Pulmonary artery endothelial cell (primary cell): Measurements from ENCODE around the gene COL6A1. TPM values are rescaled to one million over a fixed set of nuclear protein-coding genes. Genes with fewer than 3 reads are reported as not detected.
A peak's percentile ranks its signal among the peaks of the same experiment; 100 is the strongest.
"Not testable (repeated sequence)": the region's sequence is repeated elsewhere in the genome, so short reads cannot be mapped to it uniquely, and the experiment has no call there.

Experiments
- DNase-seq: peaks from one replicate; pipeline ENCODE4 v3.0.0-alpha.2; 2011; ENCODE audit warnings: low read depth, low spot score
- total RNA-seq: library from RNA; depleted of rRNA; stranded (reverse); fragments of >200 nt; gene quantifications from 2 replicates; pipeline ENCODE4 v1.2.3, GENCODE V29; 2014

COL6A1 gene
- total RNA-seq, 1 donor from 2014 or later: 18.7 TPM

DNA sequence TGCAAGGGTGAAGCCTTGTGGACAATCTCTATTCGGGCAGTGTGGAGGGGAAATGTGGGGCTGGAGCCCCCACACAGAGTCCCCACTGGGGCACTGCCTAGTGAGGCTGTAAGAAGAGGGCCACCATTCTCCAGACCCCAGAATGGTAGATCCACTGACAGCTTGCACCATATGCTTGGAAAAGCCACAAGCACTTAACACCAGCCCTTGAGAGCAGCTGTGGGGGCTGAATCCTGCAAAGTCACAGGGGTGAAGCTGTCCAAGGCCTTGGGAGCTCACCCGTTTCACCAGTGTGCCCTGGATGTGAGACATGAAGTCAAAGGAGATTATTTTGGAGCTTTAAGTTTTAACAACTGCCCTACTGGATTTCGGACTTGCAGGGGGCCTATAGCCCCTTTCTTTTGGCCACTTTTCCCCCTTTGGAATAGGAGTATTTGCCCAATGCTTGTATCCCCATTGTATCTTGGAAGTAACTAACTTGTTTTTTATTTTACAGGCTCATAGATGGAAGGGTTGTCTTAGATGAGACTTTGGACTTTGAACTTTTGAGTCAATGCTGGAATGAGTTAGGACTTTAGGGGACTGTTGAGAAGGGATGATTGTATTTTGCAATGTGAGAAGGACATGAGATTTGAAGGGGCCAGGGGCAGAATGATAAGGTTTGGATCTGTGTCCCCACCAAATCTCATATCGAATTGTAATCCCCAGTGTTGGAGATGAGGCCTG, 16.3 kb upstream of the COL6A1 start:
- DNase-seq: no peak

DNA sequence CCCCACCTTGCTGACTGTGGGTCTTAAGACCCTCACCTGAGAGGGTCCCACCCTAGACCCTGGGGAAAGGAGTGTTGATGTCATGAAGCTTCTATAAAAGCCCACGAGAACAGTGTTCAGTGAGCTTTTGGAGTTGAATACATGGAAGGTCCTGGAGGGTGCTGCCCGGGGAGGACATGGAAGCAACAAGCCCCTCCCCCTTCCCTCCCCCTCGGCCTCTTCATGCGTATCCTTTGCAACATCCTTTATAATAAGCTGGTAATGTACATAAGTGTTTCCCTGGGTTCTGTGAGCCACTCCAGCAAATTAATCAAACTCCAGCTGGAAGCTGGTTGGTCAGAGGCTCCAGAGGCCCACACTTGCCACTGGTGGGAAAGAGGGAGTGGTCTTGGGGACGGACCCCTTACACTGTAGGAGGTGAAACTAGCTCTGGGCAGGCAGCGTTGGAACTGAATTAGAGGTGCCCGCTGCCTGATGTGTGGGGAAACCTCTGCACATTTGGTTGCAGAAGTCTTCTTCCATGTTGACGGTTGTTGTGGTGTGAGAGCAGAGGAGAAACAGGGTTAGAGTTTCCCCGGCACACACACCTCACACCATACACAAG, 14.7 kb upstream of the COL6A1 start:
- no peak for DNase-seq

DNA sequence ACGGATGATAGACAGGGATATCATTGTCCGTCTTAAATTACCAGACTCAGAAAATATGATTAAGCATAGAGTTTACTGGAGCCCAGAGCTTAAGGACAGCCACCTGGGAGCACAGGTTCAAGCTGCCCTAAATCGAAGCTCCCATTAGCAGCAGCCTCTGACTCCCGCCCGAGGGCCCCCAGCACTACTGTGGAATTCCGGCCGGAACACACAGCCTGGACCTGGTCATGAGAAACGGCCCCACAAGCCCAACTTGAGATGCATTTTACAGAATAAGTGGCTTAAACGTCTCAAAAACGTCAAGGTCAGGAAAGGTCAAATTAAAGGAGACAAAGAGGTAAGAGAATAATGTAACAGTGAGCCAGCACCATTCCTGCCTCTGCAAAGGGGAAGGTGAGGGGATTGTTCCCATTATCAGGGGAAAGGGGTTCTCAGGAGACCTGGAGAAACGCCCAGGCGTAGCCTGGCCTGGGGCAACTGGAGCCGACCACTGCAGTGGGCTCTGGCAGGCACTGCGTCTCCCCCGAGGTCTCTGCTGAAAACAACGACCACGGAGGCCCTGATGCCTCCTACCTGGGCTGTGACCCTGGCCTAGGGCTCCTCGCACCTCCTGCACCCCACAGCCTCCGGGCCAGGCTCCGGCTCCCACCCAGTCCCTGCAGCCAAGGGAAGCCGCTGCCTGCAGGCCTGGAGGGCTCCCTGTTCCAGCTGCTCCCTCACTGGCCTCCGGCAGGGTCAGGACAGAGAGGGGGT, 11.5 kb upstream of the COL6A1 start:
- no peak for DNase-seq

DNA sequence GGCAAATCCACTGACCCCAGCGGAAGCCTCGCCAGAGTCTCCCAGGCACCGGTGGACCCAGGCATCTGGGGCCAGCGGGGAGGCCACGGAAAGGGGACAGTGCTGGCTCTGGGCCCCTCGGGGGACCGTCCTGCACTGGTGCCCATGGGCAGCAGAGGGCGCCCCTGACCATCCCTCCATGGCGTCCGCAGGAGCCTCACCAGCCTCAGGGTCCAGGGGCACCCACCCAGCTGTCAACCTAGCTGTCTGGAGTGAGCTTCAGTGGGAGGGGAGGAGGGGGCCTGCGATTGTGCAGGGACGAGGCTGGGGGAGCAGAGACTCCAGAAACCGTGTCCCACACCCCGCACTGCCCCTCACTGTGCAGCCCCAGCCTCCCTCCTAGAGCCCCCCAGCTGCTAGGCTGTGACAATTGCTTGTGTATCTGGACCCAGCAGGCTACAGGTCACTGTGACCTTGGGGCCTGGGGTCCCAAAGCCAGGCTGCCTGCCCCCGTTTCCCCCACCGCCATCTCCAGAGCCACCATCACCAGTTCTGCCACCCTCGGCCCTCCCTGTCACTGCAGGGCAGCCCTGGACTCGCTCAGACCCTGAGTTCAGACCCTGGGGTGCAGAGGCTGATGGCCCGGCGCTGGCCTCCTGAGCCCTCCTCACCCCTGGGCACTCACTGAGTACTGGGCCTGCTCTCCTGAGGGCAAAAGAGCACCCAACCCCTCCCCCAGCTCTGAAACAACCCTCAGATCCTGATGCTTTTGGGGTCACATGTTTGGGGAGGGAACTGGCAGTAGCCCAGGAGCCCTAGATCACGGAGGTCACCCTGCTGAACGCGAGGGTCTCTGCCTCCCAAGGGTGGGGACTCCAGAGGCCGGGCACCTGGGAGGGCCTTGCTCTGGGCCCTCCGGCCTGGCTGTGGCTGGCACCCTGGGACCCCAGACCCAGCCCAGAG, 10.6 kb upstream of the COL6A1 start:
- DNase-seq: no peak

DNA sequence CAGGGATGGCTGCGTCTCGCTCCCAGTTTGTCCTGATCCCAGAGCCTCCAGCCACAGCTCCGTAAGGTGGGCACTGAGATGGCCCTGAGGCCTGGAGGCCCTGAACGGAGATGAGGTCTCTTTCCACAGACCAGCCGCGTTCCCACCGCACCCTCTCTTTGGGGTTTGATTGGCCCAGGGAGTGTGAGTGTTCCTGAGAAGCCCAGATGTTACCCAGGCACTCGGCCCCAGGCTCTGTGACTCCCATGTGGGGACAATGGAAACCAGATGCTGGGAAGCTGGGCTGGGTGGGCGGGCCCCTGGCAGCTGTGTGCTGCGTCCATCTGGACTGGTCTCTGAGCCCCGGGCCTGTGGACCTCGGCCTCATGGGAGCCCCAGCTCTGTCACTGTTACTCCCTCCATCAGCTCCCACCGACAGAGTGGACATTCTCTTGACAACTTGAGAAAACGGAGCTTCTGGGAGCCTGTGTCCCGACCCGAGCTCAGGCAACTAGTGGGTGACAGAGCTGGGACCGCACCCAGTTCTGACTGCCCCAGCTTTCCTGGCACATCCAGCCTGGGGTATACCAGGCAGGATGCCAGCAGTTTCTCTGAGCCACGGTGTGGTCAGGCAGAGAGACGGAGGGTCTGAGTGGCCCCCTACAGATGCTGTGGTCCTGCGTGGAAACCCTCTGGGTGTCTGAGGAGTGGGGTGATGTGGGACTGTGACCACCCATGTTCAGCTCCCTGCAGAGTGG, 9.8 kb upstream of the COL6A1 start:
- no peak for DNase-seq

GRCh38 chr21:45972353-45972715, 9.2 kb upstream of the COL6A1 start:
- DNase-seq: no peak

DNA sequence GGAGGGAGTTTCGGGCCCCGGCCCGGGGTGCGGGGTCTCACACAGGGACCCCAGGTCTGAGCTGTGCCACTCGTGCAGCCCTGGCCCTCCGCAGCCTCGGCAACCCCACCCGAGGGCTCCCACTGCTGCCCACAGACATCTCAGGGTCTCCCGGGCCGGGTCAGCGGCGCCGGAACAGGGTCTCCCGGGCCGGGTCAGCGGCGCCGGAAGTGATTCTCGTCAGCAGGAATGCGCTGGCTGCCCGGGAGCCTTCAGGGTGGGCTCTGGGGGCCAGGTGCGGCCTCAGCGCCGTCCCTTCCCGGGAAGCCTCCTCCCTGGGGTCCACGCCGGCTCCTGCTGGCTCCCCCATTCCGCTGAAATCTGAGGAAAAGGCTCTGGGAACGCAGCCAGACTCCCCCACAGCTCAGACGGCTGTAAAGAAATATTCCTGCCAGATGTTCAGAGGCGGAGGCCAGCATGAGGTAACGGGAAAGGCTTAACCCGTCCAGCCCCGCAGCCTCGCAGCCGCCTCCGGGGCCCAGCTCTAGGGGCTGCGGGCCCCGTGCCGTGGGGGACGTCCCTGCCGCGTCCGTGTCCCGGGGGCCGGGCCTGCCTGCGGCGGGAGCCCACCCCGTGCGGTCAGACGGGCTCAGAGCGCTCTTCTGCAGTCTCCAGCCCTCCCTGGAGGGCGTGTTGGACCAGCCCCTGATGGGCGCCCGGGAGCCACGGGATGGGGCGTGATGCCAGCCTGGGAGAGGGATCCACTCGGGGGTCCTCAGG, 8.7 kb upstream of the COL6A1 start:
- no peak for DNase-seq

DNA sequence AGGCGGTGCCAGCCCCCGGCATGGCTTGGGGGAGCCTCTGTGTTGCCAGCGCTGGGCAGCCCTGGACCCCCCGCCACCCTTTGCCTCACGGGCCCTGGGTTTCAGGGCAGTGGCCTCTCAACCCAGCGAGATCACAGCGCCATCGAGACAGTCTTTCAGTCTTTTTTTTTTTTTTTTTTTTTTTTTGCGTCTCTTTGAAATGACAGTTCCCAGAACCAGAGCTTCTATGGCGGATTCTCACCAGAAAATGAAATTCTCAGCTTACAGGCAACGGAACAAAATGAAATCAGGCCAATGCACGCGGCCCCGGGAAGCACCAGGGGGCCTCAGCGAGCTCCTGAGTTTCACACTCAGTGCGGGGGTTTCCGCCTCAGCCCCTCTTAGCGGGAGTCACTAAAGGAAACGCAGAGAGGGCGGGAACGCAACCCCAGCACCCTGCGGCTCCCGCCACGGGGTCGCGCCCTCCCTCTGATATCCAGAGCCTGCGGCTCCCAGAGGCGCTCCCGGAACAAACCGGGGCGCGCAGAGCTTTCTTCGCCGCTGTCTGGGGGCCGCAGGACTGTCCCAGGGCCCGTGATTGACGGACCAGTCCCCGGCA, 8.0 kb upstream of the COL6A1 start:
- DNase-seq: peak; percentile 17

- DNase-seq: no peak
Observed at GRCh38 chr21:45974073-45975019, 7.2 kb upstream of the COL6A1 start.

- DNase-seq: no peak
Observed at GRCh38 chr21:45975020-45975666, 6.4 kb upstream of the COL6A1 start.

- DNase-seq: not testable (repeated sequence)
Observed at GRCh38 chr21:45975667-45976409, 5.7 kb upstream of the COL6A1 start.

- no peak for DNase-seq
Observed at GRCh38 chr21:45976701-45977311, 4.8 kb upstream of the COL6A1 start.

GRCh38 chr21:45977396-45977795, 4.2 kb upstream of the COL6A1 start:
- DNase-seq: no peak

DNA sequence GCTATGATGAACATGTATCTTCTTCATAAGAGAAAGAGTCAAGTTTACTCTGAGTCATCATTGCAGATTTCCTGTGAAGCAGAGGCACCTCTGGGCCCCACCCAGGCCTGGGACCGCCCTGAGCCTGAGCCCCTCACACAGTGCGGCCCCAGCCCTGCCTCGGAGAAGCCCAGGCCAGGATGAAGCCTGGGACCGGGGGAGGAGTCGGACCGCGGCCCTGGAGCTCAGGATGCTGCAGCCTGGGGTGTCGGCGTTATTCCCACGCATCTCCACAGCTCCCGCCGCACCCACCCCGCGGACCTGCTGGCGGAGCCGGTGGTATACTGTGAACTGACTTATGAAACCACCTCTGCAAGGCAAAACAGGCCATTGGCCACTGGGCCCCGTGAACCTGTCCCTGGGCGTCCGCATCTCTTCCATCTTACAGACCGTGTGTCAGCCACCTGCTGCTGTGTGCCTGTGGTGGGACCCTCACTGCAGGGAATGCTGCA, 2.4 kb upstream of the COL6A1 start:
- no peak for DNase-seq

DNA sequence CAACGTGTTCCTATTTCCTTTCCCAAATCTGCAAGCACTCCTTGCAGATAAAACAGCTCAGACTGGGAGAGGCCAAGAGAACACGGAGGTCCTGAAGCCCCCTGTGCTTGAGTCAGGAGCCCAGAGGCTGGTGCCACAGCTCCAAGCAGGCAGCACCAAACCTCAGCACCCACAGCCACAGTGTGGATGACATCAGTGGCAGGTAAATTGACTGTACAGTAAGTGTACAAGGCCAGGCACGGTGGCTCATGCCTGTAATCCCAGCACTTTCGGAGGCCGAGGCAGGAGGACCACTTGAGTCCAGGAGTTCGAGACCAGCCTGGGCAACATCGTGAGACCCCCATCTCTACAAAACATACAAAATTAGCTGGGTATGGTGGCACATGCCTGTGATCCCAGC, 1.9 kb upstream of the COL6A1 start:
- DNase-seq: no peak

DNA sequence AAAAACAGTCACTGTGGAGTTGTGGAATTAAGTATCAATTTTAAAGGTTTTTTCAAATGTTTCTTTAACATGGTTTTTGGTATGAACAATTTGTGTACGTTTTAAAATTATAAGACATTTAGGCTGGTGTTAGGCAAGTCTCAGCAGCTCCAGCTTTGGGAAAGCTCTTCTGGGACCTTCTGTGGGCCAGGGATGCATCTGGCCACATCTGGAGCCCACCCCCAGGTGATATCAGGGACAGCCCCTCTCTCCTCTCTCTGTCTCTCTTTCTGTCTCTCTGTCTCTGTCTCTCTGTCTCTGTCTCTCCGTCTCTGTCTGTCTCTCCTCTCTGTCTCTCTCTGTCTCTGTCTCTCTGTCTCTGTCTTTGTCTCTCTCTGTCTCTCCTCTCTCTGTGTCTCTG, 1.3 kb upstream of the COL6A1 start:
- DNase-seq: no peak

DNA sequence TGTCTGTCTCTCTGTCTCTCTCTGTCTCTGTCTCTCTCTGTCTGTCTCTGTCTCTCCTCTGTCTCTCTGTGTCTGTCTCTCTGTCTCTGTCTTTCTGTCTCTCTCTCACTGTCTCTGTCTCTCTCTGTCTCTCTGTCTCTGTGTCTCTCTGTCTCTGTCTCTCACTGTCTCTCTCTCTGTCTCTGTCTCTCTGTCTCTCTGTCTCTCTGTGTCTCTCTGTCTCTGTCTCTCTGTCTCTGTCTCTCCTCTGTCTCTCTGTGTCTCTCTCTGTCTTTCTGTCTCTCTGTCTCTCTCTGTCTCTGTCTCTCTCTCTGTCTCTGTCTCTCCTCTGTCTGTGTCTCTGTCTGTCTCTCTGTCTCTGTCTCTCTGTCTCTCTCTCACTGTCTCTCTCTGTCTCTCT, 873 bp upstream of the COL6A1 start:
- DNase-seq: no peak
